ENCODE data around the gene DPPA5. TPM values are rescaled to one million over a fixed set of nuclear protein-coding genes. Genes with fewer than 3 reads are reported as not detected.
"Not testable (repeated sequence)": the region's sequence is repeated elsewhere in the genome, so short reads cannot be mapped to it uniquely, and the experiment has no call there.

DPPA5 gene
- total RNA-seq (2014; rRNA removed; shearing (Covaris generic)) = not detected in 2 replicates
- not detected in 2 replicates for polyA plus RNA-seq (2014; cell fraction: nucleus; rRNA removed)

- no peak for DNase-seq (ENCODE audit: extremely low read depth, low read depth)
Observed at GRCh38 chr6:73353636-73354593, at the start of gene DPPA5. Gene DPPA5, minus strand, starts transcription at chr6:73354276. Its CDS starts 51 bp downstream, at chr6:73354225.

GRCh38 chr6:73400656-73401055, 46.6 kb upstream of the DPPA5 start:
- no peak for DNase-seq (ENCODE audit: extremely low read depth, low read depth)

- no peak for DNase-seq (ENCODE audit: extremely low read depth, low read depth)
Observed at GRCh38 chr6:73395875-73396274, 41.8 kb upstream of the DPPA5 start.

GRCh38 chr6:73394577-73395354, 40.7 kb upstream of the DPPA5 start, which contains the start of gene DDX43:
Gene DDX43, plus strand, starts transcription at chr6:73394828. Its CDS starts 78 bp downstream, at chr6:73394906.
- DNase-seq (ENCODE audit: extremely low read depth, low read depth) = no peak

GRCh38 chr6:73393278-73393677, 39.2 kb upstream of the DPPA5 start:
- no peak for DNase-seq (ENCODE audit: extremely low read depth, low read depth)

GRCh38 chr6:73392188-73392587, 38.1 kb upstream of the DPPA5 start:
- not testable (repeated sequence) for DNase-seq (ENCODE audit: extremely low read depth, low read depth)

- no peak for DNase-seq (ENCODE audit: extremely low read depth, low read depth)
Observed at GRCh38 chr6:73391675-73392074, 37.6 kb upstream of the DPPA5 start.

GRCh38 chr6:73389854-73390253, 35.8 kb upstream of the DPPA5 start:
- DNase-seq (ENCODE audit: extremely low read depth, low read depth) = no peak

GRCh38 chr6:73388800-73389512, 34.9 kb upstream of the DPPA5 start:
- DNase-seq (ENCODE audit: extremely low read depth, low read depth) = peak; percentile 57

GRCh38 chr6:73388433-73388799, 34.3 kb upstream of the DPPA5 start:
- no peak for DNase-seq (ENCODE audit: extremely low read depth, low read depth)

- DNase-seq (ENCODE audit: extremely low read depth, low read depth) = no peak
Observed at GRCh38 chr6:73382462-73383113, 28.5 kb upstream of the DPPA5 start.

- DNase-seq (ENCODE audit: extremely low read depth, low read depth) = not testable (repeated sequence)
Observed at GRCh38 chr6:73381531-73381930, 27.5 kb upstream of the DPPA5 start.

GRCh38 chr6:73377225-73377624, 23.1 kb upstream of the DPPA5 start:
- DNase-seq (ENCODE audit: extremely low read depth, low read depth) = no peak

GRCh38 chr6:73375216-73375615, 21.1 kb upstream of the DPPA5 start:
- DNase-seq (ENCODE audit: extremely low read depth, low read depth) = no peak

GRCh38 chr6:73372516-73372915, 18.4 kb upstream of the DPPA5 start:
- no peak for DNase-seq (ENCODE audit: extremely low read depth, low read depth)

- no peak for DNase-seq (ENCODE audit: extremely low read depth, low read depth)
Observed at GRCh38 chr6:73371984-73372383, 17.9 kb upstream of the DPPA5 start.

GRCh38 chr6:73369563-73369962, 15.5 kb upstream of the DPPA5 start, which contains the start of gene OOEP:
Gene OOEP, minus strand, starts transcription at chr6:73369897. Its CDS starts 105 bp downstream, at chr6:73369792.
- DNase-seq (ENCODE audit: extremely low read depth, low read depth) = no peak

GRCh38 chr6:73369157-73369556, 15.1 kb upstream of the DPPA5 start:
- DNase-seq (ENCODE audit: extremely low read depth, low read depth) = no peak

GRCh38 chr6:73368675-73369074, 14.6 kb upstream of the DPPA5 start:
- no peak for DNase-seq (ENCODE audit: extremely low read depth, low read depth)

GRCh38 chr6:73367761-73368355, 13.8 kb upstream of the DPPA5 start:
- no peak for DNase-seq (ENCODE audit: extremely low read depth, low read depth)

Data from NCI-H460 (cell line).